ENCODE measurements around the gene PID1.

DNA sequence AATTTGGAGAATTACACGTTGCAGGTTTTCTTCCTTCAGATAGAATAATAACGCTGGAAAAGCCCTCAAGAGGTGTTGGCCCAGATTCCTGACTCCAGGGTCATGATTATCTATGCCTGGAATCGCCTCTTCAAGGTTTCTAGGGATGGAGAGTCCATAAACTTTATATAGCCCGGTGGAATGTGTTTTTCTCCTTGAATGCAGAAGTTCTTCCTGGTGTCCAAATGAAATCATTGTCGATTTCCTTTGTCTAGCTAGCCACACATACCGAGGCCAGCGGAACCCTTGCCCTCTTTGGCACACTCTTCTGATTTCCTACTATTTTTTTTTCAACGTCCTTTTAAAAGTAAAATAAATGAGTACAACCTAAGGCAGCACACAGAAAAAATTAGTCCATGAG is 117.8 kb downstream of the PID1 start:
- TF ChIP-seq, protein P1, sequence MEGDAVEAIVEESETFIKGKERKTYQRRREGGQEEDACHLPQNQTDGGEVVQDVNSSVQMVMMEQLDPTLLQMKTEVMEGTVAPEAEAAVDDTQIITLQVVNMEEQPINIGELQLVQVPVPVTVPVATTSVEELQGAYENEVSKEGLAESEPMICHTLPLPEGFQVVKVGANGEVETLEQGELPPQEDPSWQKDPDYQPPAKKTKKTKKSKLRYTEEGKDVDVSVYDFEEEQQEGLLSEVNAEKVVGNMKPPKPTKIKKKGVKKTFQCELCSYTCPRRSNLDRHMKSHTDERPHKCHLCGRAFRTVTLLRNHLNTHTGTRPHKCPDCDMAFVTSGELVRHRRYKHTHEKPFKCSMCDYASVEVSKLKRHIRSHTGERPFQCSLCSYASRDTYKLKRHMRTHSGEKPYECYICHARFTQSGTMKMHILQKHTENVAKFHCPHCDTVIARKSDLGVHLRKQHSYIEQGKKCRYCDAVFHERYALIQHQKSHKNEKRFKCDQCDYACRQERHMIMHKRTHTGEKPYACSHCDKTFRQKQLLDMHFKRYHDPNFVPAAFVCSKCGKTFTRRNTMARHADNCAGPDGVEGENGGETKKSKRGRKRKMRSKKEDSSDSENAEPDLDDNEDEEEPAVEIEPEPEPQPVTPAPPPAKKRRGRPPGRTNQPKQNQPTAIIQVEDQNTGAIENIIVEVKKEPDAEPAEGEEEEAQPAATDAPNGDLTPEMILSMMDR (IDR thresholded peaks at IDR 0.05; ENCODE audit: insufficient read depth, low read length), result no peak
- TF ChIP-seq, protein P2, sequence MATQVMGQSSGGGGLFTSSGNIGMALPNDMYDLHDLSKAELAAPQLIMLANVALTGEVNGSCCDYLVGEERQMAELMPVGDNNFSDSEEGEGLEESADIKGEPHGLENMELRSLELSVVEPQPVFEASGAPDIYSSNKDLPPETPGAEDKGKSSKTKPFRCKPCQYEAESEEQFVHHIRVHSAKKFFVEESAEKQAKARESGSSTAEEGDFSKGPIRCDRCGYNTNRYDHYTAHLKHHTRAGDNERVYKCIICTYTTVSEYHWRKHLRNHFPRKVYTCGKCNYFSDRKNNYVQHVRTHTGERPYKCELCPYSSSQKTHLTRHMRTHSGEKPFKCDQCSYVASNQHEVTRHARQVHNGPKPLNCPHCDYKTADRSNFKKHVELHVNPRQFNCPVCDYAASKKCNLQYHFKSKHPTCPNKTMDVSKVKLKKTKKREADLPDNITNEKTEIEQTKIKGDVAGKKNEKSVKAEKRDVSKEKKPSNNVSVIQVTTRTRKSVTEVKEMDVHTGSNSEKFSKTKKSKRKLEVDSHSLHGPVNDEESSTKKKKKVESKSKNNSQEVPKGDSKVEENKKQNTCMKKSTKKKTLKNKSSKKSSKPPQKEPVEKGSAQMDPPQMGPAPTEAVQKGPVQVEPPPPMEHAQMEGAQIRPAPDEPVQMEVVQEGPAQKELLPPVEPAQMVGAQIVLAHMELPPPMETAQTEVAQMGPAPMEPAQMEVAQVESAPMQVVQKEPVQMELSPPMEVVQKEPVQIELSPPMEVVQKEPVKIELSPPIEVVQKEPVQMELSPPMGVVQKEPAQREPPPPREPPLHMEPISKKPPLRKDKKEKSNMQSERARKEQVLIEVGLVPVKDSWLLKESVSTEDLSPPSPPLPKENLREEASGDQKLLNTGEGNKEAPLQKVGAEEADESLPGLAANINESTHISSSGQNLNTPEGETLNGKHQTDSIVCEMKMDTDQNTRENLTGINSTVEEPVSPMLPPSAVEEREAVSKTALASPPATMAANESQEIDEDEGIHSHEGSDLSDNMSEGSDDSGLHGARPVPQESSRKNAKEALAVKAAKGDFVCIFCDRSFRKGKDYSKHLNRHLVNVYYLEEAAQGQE (IDR thresholded peaks at IDR 0.05; ENCODE audit: insufficient replicate concordance, low read depth), result no peak
- no peak for TF ChIP-seq POLR2AphosphoS5 (IDR thresholded peaks at IDR 0.05; ENCODE audit: low read depth)
